Activated naive CD4-positive, alpha-beta T cell treated with anti-CD3 and anti-CD28 coated beads, Interleukin-2, amount 50 U/mL, for 24 hours (primary cell): ENCODE data around the gene S100A4.

ENCODE experiments used
- H3K27ac Mint-ChIP-seq: one replicate; pipeline ENCODE4 v1.8.0; 2021; ENCODE audit warnings: mild to moderate bottlenecking, mixed read lengths
- H3K27me3 Mint-ChIP-seq: one replicate; pipeline ENCODE4 v1.8.0; 2021; ENCODE audit warnings: mixed read lengths
- H3K36me3 Mint-ChIP-seq: one replicate; pipeline ENCODE4 v1.8.0; 2021; ENCODE audit warnings: mixed read lengths
- H3K4me1 Mint-ChIP-seq: one replicate; pipeline ENCODE4 v1.8.0; 2021; ENCODE audit warnings: mixed read lengths
- H3K4me3 Mint-ChIP-seq: one replicate; pipeline ENCODE4 v1.8.0; 2021; ENCODE audit warnings: mild to moderate bottlenecking, mixed read lengths
- H3K9me3 Mint-ChIP-seq: one replicate; pipeline ENCODE4 v1.8.0; 2021; ENCODE audit warnings: mixed read lengths

The S100A4 gene

GRCh38 chr1:153513666-153514065 is 31.9 kb downstream of the S100A4 start:
- no peak overlapping the region for H3K4me3 Mint-ChIP-seq
- no peaks in the 10 kb centered on the region for H3K9me3 Mint-ChIP-seq
- no peak overlapping the region for H3K27ac Mint-ChIP-seq
- H3K36me3 Mint-ChIP-seq = no peaks in the 10 kb centered on the region
- H3K4me1 Mint-ChIP-seq = peaks cover 9% of the 10 kb centered on the region
- H3K27me3 Mint-ChIP-seq = no peaks in the 10 kb centered on the region

- peaks cover 9% of the 10 kb centered on the region for H3K4me1 Mint-ChIP-seq
- no peaks in the 10 kb centered on the region for H3K9me3 Mint-ChIP-seq
- no peak overlapping the region for H3K27ac Mint-ChIP-seq
- H3K27me3 Mint-ChIP-seq = no peaks in the 10 kb centered on the region
- no peak overlapping the region for H3K4me3 Mint-ChIP-seq
- no peaks in the 10 kb centered on the region for H3K36me3 Mint-ChIP-seq
Observed at GRCh38 chr1:153513023-153513422, 32.6 kb downstream of the S100A4 start.

DNA sequence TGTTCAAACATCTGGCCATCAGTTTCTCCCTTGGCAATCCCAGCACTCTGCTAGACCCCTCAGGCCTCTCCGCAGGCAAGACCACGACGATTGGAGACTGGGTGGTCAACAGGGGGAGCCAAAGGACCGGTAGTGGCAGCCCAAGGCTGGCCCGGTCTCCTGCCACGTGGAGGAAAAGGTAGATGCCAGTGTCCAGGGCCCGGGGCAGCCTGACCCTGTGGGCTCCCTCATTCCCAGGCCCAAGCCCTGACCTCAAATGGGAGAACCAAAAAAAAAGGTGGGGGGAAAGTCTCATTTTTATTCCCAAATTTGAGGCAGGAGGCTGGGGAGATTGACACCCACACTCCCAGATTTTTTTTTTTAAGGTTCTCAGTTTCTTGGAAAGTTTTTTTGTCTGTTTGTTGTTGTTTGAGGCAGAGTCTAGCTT is 34.6 kb downstream of the S100A4 start:
- Mint-ChIP-seq H3K4me1 (peaks cover 9% of the 10 kb centered on the region), H3K27ac (peak overlapping the region; percentile 77), H3K9me3 (no peaks in the 10 kb centered on the region), H3K4me3 (no peak overlapping the region), H3K36me3 (no peaks in the 10 kb centered on the region), H3K27me3 (no peaks in the 10 kb centered on the region)

DNA sequence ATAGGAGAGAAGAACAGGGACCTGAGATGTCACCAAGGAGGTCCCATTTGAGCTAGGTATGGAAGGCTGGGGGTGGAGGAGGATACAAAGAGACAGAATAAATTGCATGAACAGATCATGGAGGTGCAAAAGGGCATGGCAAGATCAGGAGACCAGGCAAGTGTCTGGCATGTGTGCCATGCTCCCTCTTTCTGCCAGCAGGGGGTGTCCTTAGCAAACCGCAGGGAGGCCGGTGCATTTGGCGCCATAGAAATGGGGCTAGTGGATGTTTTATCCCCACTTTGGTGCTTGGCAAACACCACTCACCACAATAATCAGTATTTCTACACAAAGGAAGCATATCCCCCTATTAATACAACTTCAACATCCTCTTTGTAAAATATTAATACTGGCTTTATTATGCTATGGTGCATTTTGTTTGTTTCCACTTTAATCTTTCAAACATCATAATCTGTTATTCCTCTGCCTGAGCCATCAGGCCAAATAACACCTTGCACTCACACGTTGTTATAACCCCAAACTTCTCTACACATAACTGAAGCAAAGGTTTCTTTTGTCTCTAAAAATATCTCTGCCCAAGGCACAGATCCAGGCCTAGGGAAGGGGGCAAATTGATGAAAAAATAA is 35.8 kb downstream of the S100A4 start:
- H3K27ac Mint-ChIP-seq = no peak overlapping the region

GRCh38 chr1:153509036-153509435 is 36.6 kb downstream of the S100A4 start:
- Mint-ChIP-seq H3K4me1 (peaks cover 16% of the 10 kb centered on the region), H3K36me3 (no peaks in the 10 kb centered on the region), H3K4me3 (no peak overlapping the region), H3K9me3 (no peaks in the 10 kb centered on the region), H3K27me3 (no peaks in the 10 kb centered on the region), H3K27ac (no peak overlapping the region)

More for the DNA sequence above, 35.8 kb downstream of the S100A4 start:
- peaks cover 9% of the 10 kb centered on the region for H3K4me1 Mint-ChIP-seq
- no peaks in the 10 kb centered on the region for H3K9me3 Mint-ChIP-seq
- H3K27me3 Mint-ChIP-seq = no peaks in the 10 kb centered on the region
- H3K36me3 Mint-ChIP-seq = no peaks in the 10 kb centered on the region
- H3K4me3 Mint-ChIP-seq = no peak overlapping the region

GRCh38 chr1:153507926-153508583 is 37.6 kb downstream of the S100A4 start:
- Mint-ChIP-seq H3K9me3 (no peaks in the 10 kb centered on the region), H3K4me1 (peaks cover 16% of the 10 kb centered on the region), H3K27me3 (no peaks in the 10 kb centered on the region), H3K27ac (no peak overlapping the region), H3K4me3 (no peak overlapping the region), H3K36me3 (no peaks in the 10 kb centered on the region)

GRCh38 chr1:153506831-153507413 is 38.7 kb downstream of the S100A4 start:
- no peak overlapping the region for H3K4me3 Mint-ChIP-seq
- H3K4me1 Mint-ChIP-seq = peaks cover 16% of the 10 kb centered on the region
- H3K36me3 Mint-ChIP-seq = no peaks in the 10 kb centered on the region
- no peaks in the 10 kb centered on the region for H3K27me3 Mint-ChIP-seq
- no peaks in the 10 kb centered on the region for H3K9me3 Mint-ChIP-seq
- H3K27ac Mint-ChIP-seq = no peak overlapping the region

- Mint-ChIP-seq H3K27ac (no peak overlapping the region), H3K9me3 (no peaks in the 10 kb centered on the region), H3K4me1 (peaks cover 14% of the 10 kb centered on the region), H3K4me3 (no peak overlapping the region), H3K27me3 (no peaks in the 10 kb centered on the region), H3K36me3 (no peaks in the 10 kb centered on the region)
Observed at GRCh38 chr1:153506386-153506785, 39.2 kb downstream of the S100A4 start.

- H3K4me3 Mint-ChIP-seq = no peak overlapping the region
- no peaks in the 10 kb centered on the region for H3K27me3 Mint-ChIP-seq
- no peaks in the 10 kb centered on the region for H3K9me3 Mint-ChIP-seq
- no peak overlapping the region for H3K27ac Mint-ChIP-seq
- H3K4me1 Mint-ChIP-seq = peaks cover 7% of the 10 kb centered on the region
- no peaks in the 10 kb centered on the region for H3K36me3 Mint-ChIP-seq
Observed at GRCh38 chr1:153505576-153505975, 40.0 kb downstream of the S100A4 start.

GRCh38 chr1:153503766-153504165 is 41.8 kb downstream of the S100A4 start:
- no peaks in the 10 kb centered on the region for H3K36me3 Mint-ChIP-seq
- peaks cover 2% of the 10 kb centered on the region for H3K27me3 Mint-ChIP-seq
- no peak overlapping the region for H3K4me3 Mint-ChIP-seq
- H3K4me1 Mint-ChIP-seq = peaks cover 7% of the 10 kb centered on the region
- H3K9me3 Mint-ChIP-seq = no peaks in the 10 kb centered on the region
- no peak overlapping the region for H3K27ac Mint-ChIP-seq

- H3K27ac Mint-ChIP-seq = no peak overlapping the region
- H3K27me3 Mint-ChIP-seq = peaks cover 6% of the 10 kb centered on the region
- H3K36me3 Mint-ChIP-seq = no peaks in the 10 kb centered on the region
- H3K9me3 Mint-ChIP-seq = no peaks in the 10 kb centered on the region
- no peak overlapping the region for H3K4me3 Mint-ChIP-seq
- H3K4me1 Mint-ChIP-seq = no peaks in the 10 kb centered on the region
Observed at GRCh38 chr1:153498746-153499145, 46.9 kb downstream of the S100A4 start.

DNA sequence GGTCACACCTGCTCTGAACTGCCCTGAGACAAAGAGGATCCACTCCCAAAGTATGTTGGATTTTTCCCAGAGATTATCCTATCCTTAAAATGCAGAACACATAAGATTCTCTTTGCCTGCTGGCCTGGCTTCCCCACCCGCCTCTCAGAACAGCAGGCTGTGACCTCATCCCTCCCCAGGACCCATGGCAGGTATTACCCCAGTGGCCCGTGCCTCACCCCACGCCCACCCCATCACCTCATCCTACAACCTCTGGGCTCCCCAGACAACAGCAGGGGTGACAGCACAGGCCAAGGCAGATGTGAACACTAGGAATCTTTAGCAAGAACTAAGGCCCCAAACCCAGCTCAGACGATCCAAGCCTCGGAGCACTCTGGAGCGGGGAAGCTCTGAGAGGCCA is 50.1 kb downstream of the S100A4 start:
- Mint-ChIP-seq H3K9me3 (no peaks in the 10 kb centered on the region), H3K36me3 (no peaks in the 10 kb centered on the region), H3K4me3 (no peak overlapping the region), H3K27ac (no peak overlapping the region), H3K4me1 (no peaks in the 10 kb centered on the region), H3K27me3 (peaks cover 6% of the 10 kb centered on the region)

GRCh38 chr1:153494976-153495535 is 50.5 kb downstream of the S100A4 start:
- H3K27ac Mint-ChIP-seq = no peak overlapping the region
- no peaks in the 10 kb centered on the region for H3K36me3 Mint-ChIP-seq
- H3K4me1 Mint-ChIP-seq = no peaks in the 10 kb centered on the region
- H3K9me3 Mint-ChIP-seq = no peaks in the 10 kb centered on the region
- H3K4me3 Mint-ChIP-seq = no peak overlapping the region
- peaks cover 6% of the 10 kb centered on the region for H3K27me3 Mint-ChIP-seq
